T-helper 1 cell treated with Interleukin-12 subunit alpha and Interleukin-12 subunit beta and Interleukin-4 antibody, amounts not matched to agents 30 μg/mL and 1 μg/mL, for 36 hours (primary cell): ENCODE measurements around the gene S100A4.
"Not testable (repeated sequence)": the region's sequence is repeated elsewhere in the genome, so short reads cannot be mapped to it uniquely, and the experiment has no call there.

Source experiments
- H3K27ac Mint-ChIP-seq: one replicate; pipeline ENCODE4 v1.8.0; 2021; ENCODE audit warnings: mild to moderate bottlenecking, mixed read lengths
- H3K27me3 Mint-ChIP-seq: one replicate; pipeline ENCODE4 v1.8.0; 2021; ENCODE audit warnings: low read depth, mixed read lengths
- H3K36me3 Mint-ChIP-seq: one replicate; pipeline ENCODE4 v1.8.0; 2021; ENCODE audit warnings: low read depth, mixed read lengths
- H3K4me1 Mint-ChIP-seq: one replicate; pipeline ENCODE4 v1.8.0; 2021; ENCODE audit warnings: low read depth, mixed read lengths
- H3K4me3 Mint-ChIP-seq: one replicate; pipeline ENCODE4 v1.8.0; 2021; ENCODE audit warnings: mild to moderate bottlenecking, moderate library complexity, mixed read lengths
- H3K9me3 Mint-ChIP-seq: one replicate; pipeline ENCODE4 v1.8.0; 2021; ENCODE audit warnings: mixed read lengths

Gene S100A4

DNA sequence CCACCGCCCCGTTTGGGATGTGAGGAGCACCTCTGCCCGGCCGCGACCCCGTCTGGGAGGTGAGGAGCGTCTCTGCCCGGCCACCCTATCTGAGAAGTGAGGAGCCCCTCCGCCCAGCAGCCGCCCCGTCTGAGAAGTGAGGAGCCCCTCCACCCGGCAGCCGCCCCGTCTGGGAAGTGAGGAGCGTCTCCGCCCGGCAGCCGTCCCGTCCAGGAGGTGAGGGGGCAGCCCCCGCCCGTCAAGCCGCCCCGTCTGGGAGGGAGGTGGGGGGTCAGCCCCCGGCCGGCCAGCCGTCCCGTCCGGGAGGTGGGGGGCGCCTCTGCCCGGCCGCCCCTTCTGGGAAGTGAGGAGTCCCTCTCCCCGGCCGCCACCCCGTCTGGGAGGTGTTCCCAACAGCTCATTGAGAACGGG is 29.5 kb upstream of the S100A4 start:
- not testable (repeated sequence) for H3K4me3 Mint-ChIP-seq, H3K9me3 Mint-ChIP-seq, H3K36me3 Mint-ChIP-seq, H3K27ac Mint-ChIP-seq
- peaks cover 38% of the 10 kb centered on the region for H3K27me3 Mint-ChIP-seq
- H3K4me1 Mint-ChIP-seq: peaks cover 13% of the 10 kb centered on the region

DNA sequence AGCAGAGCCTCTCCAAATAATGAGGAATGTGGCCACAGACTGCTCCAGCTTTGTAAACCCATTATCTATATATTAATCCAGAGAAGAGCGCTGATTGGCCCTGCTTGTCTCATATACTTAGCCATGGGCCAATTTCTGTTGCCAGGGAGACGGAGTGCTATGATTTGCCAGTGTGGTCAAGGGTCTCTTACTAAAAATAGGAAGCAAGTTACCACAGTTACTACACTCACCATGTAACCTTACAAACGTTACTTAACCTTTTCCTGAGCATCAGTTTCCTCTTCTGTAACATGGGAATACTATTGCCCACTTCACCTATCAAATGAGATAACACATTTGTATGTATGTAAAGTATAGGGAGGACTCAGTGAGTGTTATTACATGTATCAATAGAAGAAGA is 27.7 kb upstream of the S100A4 start:
- H3K4me3 Mint-ChIP-seq: no peak overlapping the region
- H3K36me3 Mint-ChIP-seq: no peaks in the 10 kb centered on the region
- H3K9me3 Mint-ChIP-seq: no peaks in the 10 kb centered on the region
- H3K4me1 Mint-ChIP-seq: peaks cover 19% of the 10 kb centered on the region
- H3K27ac Mint-ChIP-seq: no peak overlapping the region
- H3K27me3 Mint-ChIP-seq: peaks cover 25% of the 10 kb centered on the region

DNA sequence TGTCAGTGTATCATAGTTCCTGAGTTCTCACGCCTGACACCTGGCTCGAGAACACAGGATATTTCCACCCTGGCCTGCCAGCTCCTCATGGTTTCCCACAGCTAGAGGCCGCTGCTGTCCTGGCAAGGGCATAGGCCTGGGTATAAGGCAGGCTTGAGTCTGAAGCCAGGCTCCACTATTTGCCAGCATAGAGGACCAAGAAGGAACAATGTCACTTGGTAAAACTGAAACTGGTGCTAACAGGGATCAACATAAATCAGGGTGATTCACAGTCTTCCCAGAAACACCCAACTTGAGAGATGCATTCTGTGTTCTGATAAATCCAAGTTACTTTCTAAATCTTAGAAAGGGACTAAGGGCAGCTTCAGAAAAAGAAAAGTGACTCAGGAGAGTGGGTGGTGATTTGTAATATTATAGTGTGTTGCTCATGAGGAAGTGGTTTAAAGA is 27.0 kb upstream of the S100A4 start:
- H3K27me3 Mint-ChIP-seq: peaks cover 17% of the 10 kb centered on the region
- H3K4me1 Mint-ChIP-seq: peaks cover 25% of the 10 kb centered on the region
- no peaks in the 10 kb centered on the region for H3K36me3 Mint-ChIP-seq
- H3K27ac Mint-ChIP-seq: peak overlapping the region; percentile 34
- H3K4me3 Mint-ChIP-seq: no peak overlapping the region
- no peaks in the 10 kb centered on the region for H3K9me3 Mint-ChIP-seq

DNA sequence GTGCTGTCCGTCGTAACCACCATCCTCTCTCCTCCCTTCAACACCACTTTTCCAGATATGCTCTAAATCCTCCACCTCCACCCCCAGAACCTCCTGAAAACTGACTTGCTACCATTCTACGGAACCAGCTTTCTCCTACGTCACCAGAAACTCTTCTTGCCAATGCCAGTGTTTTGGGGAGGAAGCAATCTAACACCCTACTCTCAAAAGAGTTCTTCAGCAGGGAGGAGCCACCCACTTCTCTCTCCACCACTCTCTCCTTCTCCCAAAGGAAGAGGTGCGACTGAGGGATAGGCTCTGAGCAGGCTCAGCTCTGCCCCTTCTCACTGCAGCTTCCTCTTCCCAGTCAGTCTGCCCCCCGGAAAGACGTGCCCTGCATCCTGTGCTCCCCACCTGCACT is 26.1 kb upstream of the S100A4 start:
- Mint-ChIP-seq H3K27me3 (peaks cover 9% of the 10 kb centered on the region), H3K36me3 (no peaks in the 10 kb centered on the region), H3K9me3 (no peaks in the 10 kb centered on the region), H3K4me1 (peaks cover 30% of the 10 kb centered on the region), H3K4me3 (no peak overlapping the region), H3K27ac (no peak overlapping the region)

DNA sequence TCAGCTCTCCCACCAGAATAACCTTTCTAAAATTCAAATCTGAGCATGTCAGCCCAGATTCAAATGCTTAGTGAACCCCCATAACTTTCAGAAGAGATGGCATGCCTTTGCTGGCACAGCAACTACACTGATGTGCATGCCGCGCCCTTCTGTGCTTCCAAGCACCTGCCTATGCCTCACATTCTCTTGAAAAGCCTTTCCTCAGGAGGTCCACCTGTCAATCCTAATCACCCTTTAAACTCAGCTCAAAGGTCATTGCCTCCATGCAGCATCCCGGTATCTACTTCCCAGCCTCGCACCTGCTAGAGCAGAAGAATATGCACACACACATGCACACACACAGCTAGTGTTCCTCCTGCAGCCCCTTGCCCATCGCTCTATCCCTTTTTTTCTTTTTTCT is 25.3 kb upstream of the S100A4 start:
- Mint-ChIP-seq H3K4me1 (peaks cover 37% of the 10 kb centered on the region), H3K36me3 (no peaks in the 10 kb centered on the region), H3K27ac (no peak overlapping the region), H3K9me3 (no peaks in the 10 kb centered on the region), H3K4me3 (no peak overlapping the region), H3K27me3 (peaks cover 6% of the 10 kb centered on the region)

DNA sequence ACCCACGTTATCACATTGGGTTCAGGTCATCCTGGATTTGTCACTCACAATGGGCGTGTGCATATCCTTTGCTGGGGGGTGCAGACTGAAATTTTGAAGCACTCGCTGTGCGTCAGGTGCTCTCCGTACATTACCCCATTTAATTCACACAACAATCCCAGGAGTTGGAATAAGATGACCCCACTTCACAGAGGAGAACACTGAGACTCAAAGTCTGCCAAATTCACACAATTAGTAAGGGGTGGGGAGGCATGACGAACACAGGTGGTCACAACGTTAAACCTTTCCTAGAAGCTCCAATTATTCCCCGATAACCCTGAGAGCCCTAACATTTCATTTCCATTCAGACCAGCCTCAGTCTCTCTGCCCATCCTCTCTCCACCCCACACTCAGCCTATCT is 23.9 kb upstream of the S100A4 start:
- peaks cover 41% of the 10 kb centered on the region for H3K4me1 Mint-ChIP-seq
- no peak overlapping the region for H3K4me3 Mint-ChIP-seq
- H3K36me3 Mint-ChIP-seq: no peaks in the 10 kb centered on the region
- no peak overlapping the region for H3K27ac Mint-ChIP-seq
- H3K9me3 Mint-ChIP-seq: no peaks in the 10 kb centered on the region
- peaks cover 6% of the 10 kb centered on the region for H3K27me3 Mint-ChIP-seq

DNA sequence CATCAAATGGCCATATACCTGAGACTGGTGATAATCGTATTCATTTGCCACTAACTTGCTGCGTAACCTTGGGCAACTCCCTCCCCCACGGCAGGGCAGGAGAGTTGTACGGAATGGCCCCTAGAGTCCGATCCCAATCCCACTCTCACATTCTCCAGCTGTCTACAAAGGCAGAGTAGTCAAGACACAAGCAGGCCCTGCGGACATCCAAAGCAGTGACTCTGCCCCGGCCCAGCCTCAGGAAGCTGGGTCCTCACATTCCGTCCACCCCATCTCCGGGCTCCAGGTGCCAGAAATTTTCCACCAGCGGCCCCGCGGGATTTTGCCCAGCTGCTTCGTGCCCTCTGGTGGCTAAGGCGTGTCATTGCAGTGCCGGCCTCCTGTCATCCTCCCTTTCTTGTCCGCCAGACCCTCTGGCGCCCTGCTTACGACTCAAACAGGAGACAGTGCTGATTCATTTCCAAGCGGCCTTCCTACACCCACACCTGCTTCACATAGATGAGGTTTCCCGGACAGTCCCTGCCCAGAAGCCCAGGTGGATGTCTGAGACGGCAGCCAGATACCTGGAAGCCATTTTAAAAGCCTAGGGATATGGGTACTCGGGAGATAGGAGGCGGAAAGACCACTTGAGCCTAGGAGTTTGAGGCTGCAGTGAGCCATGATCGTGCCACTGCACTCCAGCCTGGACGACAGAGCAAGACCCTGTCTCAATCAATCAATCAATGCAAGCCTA is 22.9 kb upstream of the S100A4 start:
- H3K4me3 Mint-ChIP-seq: peak overlapping the region; percentile 76
- H3K4me1 Mint-ChIP-seq: peaks cover 41% of the 10 kb centered on the region
- H3K9me3 Mint-ChIP-seq: no peaks in the 10 kb centered on the region
- H3K36me3 Mint-ChIP-seq: no peaks in the 10 kb centered on the region
- peaks cover 6% of the 10 kb centered on the region for H3K27me3 Mint-ChIP-seq
- H3K27ac Mint-ChIP-seq: peak overlapping the region; percentile 78

DNA sequence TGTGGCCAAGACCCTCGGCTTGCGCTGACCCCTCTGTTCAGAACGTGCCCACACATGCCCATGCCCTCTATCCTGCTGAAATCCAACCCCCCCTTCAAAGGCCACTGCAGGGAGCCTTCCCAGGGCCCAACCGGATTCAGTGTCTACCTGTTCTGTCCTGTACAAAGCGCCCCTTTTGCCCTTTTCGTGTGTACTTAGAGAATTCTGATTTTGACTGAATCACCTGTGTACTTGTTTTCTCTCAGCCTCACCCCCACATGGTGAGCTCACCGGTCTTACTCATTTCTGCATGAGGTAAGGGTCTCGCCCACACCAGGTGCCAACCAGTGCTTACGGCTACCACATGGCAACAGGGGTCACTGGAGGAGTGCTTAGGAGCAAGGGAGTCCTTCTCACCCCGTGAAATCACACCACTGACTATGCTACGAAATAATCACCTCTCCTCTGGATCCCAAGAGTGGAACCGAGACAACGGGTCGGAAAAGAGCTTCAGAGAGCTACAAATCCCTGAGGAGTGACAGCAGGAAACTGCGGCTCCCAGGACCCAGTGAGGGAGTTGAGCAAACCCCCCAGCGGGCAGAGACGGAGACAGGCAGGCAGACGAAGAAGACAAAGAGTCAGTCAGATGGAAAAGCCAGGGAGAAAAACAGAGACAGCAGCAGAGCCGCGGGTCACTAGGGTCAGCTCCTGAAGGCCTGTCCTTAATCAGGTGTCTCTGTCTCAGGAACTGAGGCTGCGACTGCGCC is 22.2 kb upstream of the S100A4 start:
- Mint-ChIP-seq H3K27ac (peak overlapping the region; percentile 60), H3K27me3 (peaks cover 6% of the 10 kb centered on the region), H3K4me1 (peaks cover 36% of the 10 kb centered on the region), H3K36me3 (no peaks in the 10 kb centered on the region), H3K4me3 (no peak overlapping the region), H3K9me3 (no peaks in the 10 kb centered on the region)

DNA sequence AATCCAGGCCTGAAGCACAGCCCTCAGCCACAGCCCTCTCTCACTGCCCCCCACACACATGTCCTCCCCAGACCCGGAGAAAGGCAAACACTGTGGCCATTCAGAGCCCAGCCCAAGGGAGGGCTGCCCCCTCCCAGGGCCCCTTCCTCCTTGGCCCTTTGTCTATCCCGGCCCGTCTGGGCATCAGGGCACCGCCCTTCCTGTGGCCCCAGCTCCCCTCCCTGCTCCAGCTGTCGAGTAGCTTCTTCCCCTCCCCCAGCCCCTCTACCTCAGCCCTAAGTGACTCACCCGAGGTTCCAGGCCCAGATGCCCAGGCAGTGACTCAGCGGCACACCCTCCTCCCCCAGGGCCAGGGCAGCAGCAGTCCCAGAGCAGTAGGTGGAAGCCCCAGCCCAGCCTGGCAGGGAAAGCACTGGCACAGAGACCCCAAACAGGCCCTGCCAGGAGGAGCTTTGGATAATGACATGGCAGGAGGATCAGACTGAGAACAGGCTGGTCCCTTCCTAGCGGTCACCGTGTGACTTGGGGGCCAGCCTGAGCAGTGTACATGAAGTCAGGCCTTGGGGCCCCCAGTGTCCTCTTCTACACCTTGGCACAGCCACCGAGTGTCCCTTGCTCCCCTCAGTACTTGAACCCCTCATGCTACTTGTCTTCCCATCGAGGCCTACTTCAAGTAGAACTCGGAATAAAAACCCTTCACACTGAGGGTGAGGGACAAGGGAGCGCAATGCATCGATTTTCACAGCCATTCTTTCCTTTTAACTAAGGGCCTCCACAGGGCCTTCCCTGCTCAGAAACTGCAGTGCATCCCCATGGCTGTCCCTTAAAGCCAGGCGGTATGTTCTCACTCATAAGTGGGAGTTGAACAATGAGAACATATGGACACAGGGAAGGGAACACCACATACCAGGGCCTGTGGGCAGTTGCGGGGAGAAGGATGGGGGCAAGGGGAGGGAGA is 21.1 kb upstream of the S100A4 start:
- peaks cover 30% of the 10 kb centered on the region for H3K4me1 Mint-ChIP-seq

DNA sequence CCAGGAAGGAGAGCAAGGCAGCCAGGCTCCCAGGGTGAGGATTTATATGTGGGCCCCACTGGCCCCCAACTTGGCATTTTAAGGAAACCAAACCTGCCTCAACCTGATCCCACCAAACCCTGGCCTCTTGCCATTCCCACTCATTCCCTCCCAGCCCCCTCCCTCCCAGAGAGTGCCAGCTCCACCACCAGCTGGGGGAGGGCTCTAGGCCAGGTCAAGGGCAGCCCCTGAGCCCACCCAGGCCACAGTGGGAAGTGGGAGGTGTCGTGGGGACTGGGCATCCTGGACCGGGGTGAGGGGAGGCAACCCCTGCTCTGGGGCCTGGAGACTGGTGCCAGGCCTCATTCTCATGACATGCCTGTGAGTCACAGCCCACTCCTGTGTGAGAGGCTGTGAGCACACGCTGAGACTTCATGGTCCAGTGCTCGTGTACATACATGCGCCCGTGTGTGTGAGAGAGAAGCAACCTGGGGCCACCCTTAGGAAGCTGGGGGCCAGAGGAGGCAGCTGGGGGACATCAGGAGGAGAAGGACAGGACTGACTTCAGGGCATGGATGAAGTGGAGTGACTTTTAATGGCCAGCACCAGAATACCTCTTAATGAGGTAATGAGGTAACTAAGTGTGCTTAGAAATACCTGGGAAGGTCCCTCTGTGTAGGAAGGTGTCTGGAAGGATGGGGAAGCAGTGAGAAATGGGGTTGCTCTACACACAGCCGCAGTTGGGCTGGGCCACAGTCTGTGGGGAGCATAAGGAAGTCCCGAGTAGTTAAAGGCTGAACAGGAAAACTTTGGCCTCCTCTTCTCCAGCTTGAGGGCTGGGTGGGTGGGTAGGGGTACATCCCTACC is 20.1 kb upstream of the S100A4 start, which contains the start of gene S100A2:
Gene S100A2 (minus strand): TSS at position 316 of the 846 bp plus-strand sequence. CDS start 1,967 bp downstream, outside the sequence.
- peak within 1 kb of the TSS; percentile 76 for H3K4me3 Mint-ChIP-seq
- peaks cover 28% of the 10 kb centered on the region for H3K4me1 Mint-ChIP-seq
- H3K9me3 Mint-ChIP-seq: no peaks in the 10 kb centered on the region
- H3K36me3 Mint-ChIP-seq: no peaks in the 10 kb centered on the region
- peak within 1 kb of the TSS; percentile 99 for H3K27ac Mint-ChIP-seq
- H3K27me3 Mint-ChIP-seq: peaks cover 4% of the 10 kb centered on the region

More for the DNA sequence above, 21.1 kb upstream of the S100A4 start:
- H3K4me3 Mint-ChIP-seq: peak overlapping the region; percentile 36
- H3K9me3 Mint-ChIP-seq: no peaks in the 10 kb centered on the region
- no peaks in the 10 kb centered on the region for H3K36me3 Mint-ChIP-seq
- peaks cover 6% of the 10 kb centered on the region for H3K27me3 Mint-ChIP-seq
- H3K27ac Mint-ChIP-seq: peak overlapping the region; percentile 97

DNA sequence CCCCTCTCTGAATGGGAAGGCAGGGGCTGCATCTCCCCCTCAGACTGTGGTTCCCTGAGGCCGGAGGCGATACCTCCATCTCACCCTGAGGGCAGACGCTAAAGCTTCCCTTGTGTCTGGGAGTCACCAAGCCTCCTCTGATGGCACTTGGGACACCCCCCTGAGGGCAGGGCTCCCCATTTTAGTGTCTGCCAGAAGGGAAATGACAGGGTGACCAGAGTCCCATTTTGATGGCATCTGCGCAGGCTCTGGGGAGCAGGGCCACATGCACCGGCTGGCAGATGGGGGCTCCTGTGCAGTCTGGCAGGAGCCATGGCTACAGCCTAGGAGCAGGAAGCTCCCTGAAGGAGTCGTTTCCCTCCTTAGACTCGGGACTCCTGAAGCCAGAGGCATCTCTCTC is 18.4 kb upstream of the S100A4 start:
- H3K4me3 Mint-ChIP-seq: no peak overlapping the region
- H3K4me1 Mint-ChIP-seq: peaks cover 30% of the 10 kb centered on the region
- H3K9me3 Mint-ChIP-seq: no peaks in the 10 kb centered on the region
- no peaks in the 10 kb centered on the region for H3K36me3 Mint-ChIP-seq
- no peak overlapping the region for H3K27ac Mint-ChIP-seq
- no peaks in the 10 kb centered on the region for H3K27me3 Mint-ChIP-seq

DNA sequence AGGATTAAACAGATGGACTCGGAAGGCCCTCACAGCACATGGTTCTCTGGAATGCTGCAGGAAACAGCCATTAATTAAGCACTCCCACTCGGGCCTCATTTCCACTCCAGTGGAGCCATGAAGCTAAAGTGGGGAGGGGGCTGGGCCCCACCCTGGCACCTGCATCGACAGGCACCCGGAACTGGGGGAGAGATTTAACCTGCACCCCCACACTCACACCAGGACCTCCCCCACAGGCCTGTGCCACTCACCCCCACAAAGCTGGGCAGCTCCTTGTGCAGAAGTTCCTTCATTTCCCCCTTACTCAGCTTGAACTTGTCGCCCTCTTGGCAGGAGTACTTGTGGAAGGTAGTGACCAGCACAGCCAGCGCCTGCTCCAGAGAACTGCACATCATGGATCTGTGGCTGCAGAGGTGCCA is 17.9 kb upstream of the S100A4 start:
- no peak overlapping the region for H3K4me3 Mint-ChIP-seq
- H3K36me3 Mint-ChIP-seq: no peaks in the 10 kb centered on the region
- no peaks in the 10 kb centered on the region for H3K9me3 Mint-ChIP-seq
- H3K27me3 Mint-ChIP-seq: no peaks in the 10 kb centered on the region
- no peak overlapping the region for H3K27ac Mint-ChIP-seq
- peaks cover 26% of the 10 kb centered on the region for H3K4me1 Mint-ChIP-seq

DNA sequence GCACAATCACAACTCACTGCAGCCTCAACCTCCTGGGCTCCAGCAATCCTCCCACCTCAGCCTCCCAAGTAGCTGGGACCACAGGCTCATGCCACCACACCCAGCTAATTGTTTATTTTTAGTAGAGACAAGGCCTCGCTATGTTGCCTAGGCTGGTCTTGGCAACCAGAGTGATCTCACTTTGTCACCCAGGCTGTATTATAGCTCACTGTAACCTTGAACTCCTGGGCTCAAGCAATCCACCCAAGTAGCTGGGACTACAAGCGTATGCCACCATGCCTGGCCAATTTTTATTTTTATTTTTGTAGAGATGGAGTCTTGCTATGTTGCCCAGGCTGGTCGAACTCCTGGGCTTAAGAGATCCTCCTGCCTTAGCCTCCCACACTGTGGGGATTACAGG is 16.4 kb upstream of the S100A4 start:
- H3K9me3 Mint-ChIP-seq, H3K4me3 Mint-ChIP-seq, H3K27me3 Mint-ChIP-seq, H3K27ac Mint-ChIP-seq, H3K36me3 Mint-ChIP-seq: not testable (repeated sequence)
- peaks cover 16% of the 10 kb centered on the region for H3K4me1 Mint-ChIP-seq
